Measurements from ENCODE around the gene GATA5.
A peak's percentile ranks its signal among the peaks of the same experiment; 100 is the strongest.

The GATA5 gene

GRCh38 chr20:62461834-62462233 lies 14.0 kb downstream of the GATA5 start:
- no peak overlapping the region for H3K4me3 Mint-ChIP-seq
- no peaks in the 10 kb centered on the region for H3K36me3 Mint-ChIP-seq (ENCODE audit: low read depth)
- no peak for TF ChIP-seq CTCF (IDR thresholded peaks at IDR 0.05; ENCODE audit: unreplicated experiment in 3 of 3)
- H3K4me1 Mint-ChIP-seq, result peaks cover 23% of the 10 kb centered on the region
- no peak overlapping the region for H3K27ac Mint-ChIP-seq
- no peaks in the 10 kb centered on the region for H3K9me3 Mint-ChIP-seq
- peaks cover 24% of the 10 kb centered on the region for H3K27me3 Mint-ChIP-seq (ENCODE audit: low read depth)

- H3K36me3 Mint-ChIP-seq (ENCODE audit: low read depth), result no peaks in the 10 kb centered on the region
- peaks cover 27% of the 10 kb centered on the region for H3K4me1 Mint-ChIP-seq
- no peak overlapping the region for H3K4me3 Mint-ChIP-seq
- TF ChIP-seq CTCF (IDR thresholded peaks at IDR 0.05; ENCODE audit: unreplicated experiment in 3 of 3), result no peak
- peaks cover 26% of the 10 kb centered on the region for H3K27me3 Mint-ChIP-seq (ENCODE audit: low read depth)
- H3K27ac Mint-ChIP-seq, result no peak overlapping the region
- no peaks in the 10 kb centered on the region for H3K9me3 Mint-ChIP-seq
Observed at GRCh38 chr20:62461157-62461556, 14.6 kb downstream of the GATA5 start.

GRCh38 chr20:62460678-62461077 lies 15.1 kb downstream of the GATA5 start:
- Mint-ChIP-seq H3K27ac (peak overlapping the region in 1 of 3 experiments; percentile 24), H3K27me3 (ENCODE audit: low read depth) (peaks cover 27% of the 10 kb centered on the region), H3K4me3 (no peak overlapping the region), H3K36me3 (ENCODE audit: low read depth) (no peaks in the 10 kb centered on the region), H3K9me3 (no peaks in the 10 kb centered on the region), H3K4me1 (peaks cover 29% of the 10 kb centered on the region)
- no peak for TF ChIP-seq CTCF (IDR thresholded peaks at IDR 0.05; ENCODE audit: unreplicated experiment in 3 of 3)

- Mint-ChIP-seq H3K36me3 (ENCODE audit: low read depth) (no peaks in the 10 kb centered on the region), H3K9me3 (no peaks in the 10 kb centered on the region), H3K4me1 (peaks cover 41% of the 10 kb centered on the region)
Observed at GRCh38 chr20:62459488-62459887, 16.3 kb downstream of the GATA5 start.

GRCh38 chr20:62458275-62459251 lies 17.2 kb downstream of the GATA5 start:
- peak overlapping the region in 1 of 3 experiments; percentile 60 for H3K27ac Mint-ChIP-seq
- H3K27me3 Mint-ChIP-seq (ENCODE audit: low read depth), result peaks cover 26% of the 10 kb centered on the region
- no peaks in the 10 kb centered on the region for H3K36me3 Mint-ChIP-seq (ENCODE audit: low read depth)
- H3K9me3 Mint-ChIP-seq, result no peaks in the 10 kb centered on the region
- TF ChIP-seq CTCF (IDR thresholded peaks at IDR 0.05; ENCODE audit: unreplicated experiment in 3 of 3), result no peak
- H3K4me3 Mint-ChIP-seq, result peak overlapping the region in 2 of 3 experiments; percentile 17 to 21
- peaks cover 40% of the 10 kb centered on the region for H3K4me1 Mint-ChIP-seq

More at GRCh38 chr20:62459488-62459887, 16.3 kb downstream of the GATA5 start:
- Mint-ChIP-seq H3K27ac (peak overlapping the region in 1 of 3 experiments; percentile 51), H3K4me3 (no peak overlapping the region), H3K27me3 (ENCODE audit: low read depth) (peaks cover 33% of the 10 kb centered on the region)
- TF ChIP-seq CTCF (IDR thresholded peaks at IDR 0.05; ENCODE audit: unreplicated experiment in 3 of 3), result no peak

Data from nephron (organoid).